Measurements from ENCODE around the gene RCAN2. TPM values are rescaled to one million over a fixed set of nuclear protein-coding genes. Genes with fewer than 3 reads are reported as not detected.
A peak's percentile ranks its signal among the peaks of the same experiment; 100 is the strongest.

RCAN2 gene
- 5.5 and 7.6 TPM in 2 replicates for total RNA-seq (2014; rRNA removed; shearing (Covaris generic); ENCODE audit: low replicate concordance)

GRCh38 chr6:46491201-46491627, at the start of gene RCAN2:
TSS of gene RCAN2 (minus strand) at chr6:46491449.
- peak; percentile 74 for DNase-seq
- H3K4me3 ChIP-seq, result peak within 1 kb of the TSS; percentile 60
- H3K36me3 ChIP-seq, result no peaks in the 10 kb centered on the region
- no peaks in the 10 kb centered on the region for H3K27me3 ChIP-seq
- H3K9me3 ChIP-seq, result no peaks in the 10 kb centered on the region

- Histone ChIP-seq H3K27me3 (no peaks in the 10 kb centered on the region), H3K36me3 (no peaks in the 10 kb centered on the region), H3K9me3 (peaks cover 3% of the 10 kb centered on the region; the same call in 1 of the 2 replicates), H3K4me3 (no peak overlapping the region)
- no peak for DNase-seq
Observed at GRCh38 chr6:46539866-46540265, 48.6 kb upstream of the RCAN2 start.

GRCh38 chr6:46538800-46539480, 47.7 kb upstream of the RCAN2 start:
- H3K36me3 ChIP-seq, result no peaks in the 10 kb centered on the region
- DNase-seq, result no peak
- H3K27me3 ChIP-seq, result no peaks in the 10 kb centered on the region
- H3K9me3 ChIP-seq, result no peaks in the 10 kb centered on the region; the same call in 1 of the 2 replicates
- H3K4me3 ChIP-seq, result no peak overlapping the region

GRCh38 chr6:46530896-46531295, 39.6 kb upstream of the RCAN2 start:
- Histone ChIP-seq H3K36me3 (no peaks in the 10 kb centered on the region), H3K4me3 (no peak overlapping the region), H3K9me3 (no peaks in the 10 kb centered on the region; the same call in 1 of the 2 replicates), H3K27me3 (no peaks in the 10 kb centered on the region)
- DNase-seq, result no peak

GRCh38 chr6:46528961-46529750, 37.9 kb upstream of the RCAN2 start:
- Histone ChIP-seq H3K9me3 (no peaks in the 10 kb centered on the region), H3K36me3 (no peaks in the 10 kb centered on the region), H3K4me3 (no peak overlapping the region), H3K27me3 (no peaks in the 10 kb centered on the region)
- no peak for DNase-seq

- Histone ChIP-seq H3K4me3 (no peak overlapping the region), H3K9me3 (no peaks in the 10 kb centered on the region), H3K36me3 (no peaks in the 10 kb centered on the region), H3K27me3 (no peaks in the 10 kb centered on the region)
- DNase-seq, result no peak
Observed at GRCh38 chr6:46526607-46527006, 35.4 kb upstream of the RCAN2 start.

GRCh38 chr6:46525583-46525982, 34.3 kb upstream of the RCAN2 start:
- no peaks in the 10 kb centered on the region for H3K9me3 ChIP-seq
- H3K36me3 ChIP-seq, result no peaks in the 10 kb centered on the region
- H3K4me3 ChIP-seq, result no peak overlapping the region
- no peak for DNase-seq
- no peaks in the 10 kb centered on the region for H3K27me3 ChIP-seq

GRCh38 chr6:46521464-46521971, 30.3 kb upstream of the RCAN2 start:
- no peak for DNase-seq
- H3K4me3 ChIP-seq, result no peak overlapping the region
- H3K27me3 ChIP-seq, result no peaks in the 10 kb centered on the region
- H3K9me3 ChIP-seq, result no peaks in the 10 kb centered on the region
- H3K36me3 ChIP-seq, result no peaks in the 10 kb centered on the region

- H3K36me3 ChIP-seq, result no peaks in the 10 kb centered on the region
- H3K4me3 ChIP-seq, result no peak overlapping the region
- H3K27me3 ChIP-seq, result no peaks in the 10 kb centered on the region
- H3K9me3 ChIP-seq, result no peaks in the 10 kb centered on the region
- no peak for DNase-seq
Observed at GRCh38 chr6:46517202-46517601, 26.0 kb upstream of the RCAN2 start.

GRCh38 chr6:46513533-46513932, 22.3 kb upstream of the RCAN2 start:
- Histone ChIP-seq H3K9me3 (no peaks in the 10 kb centered on the region), H3K4me3 (no peak overlapping the region), H3K36me3 (no peaks in the 10 kb centered on the region), H3K27me3 (no peaks in the 10 kb centered on the region)
- no peak for DNase-seq

- Histone ChIP-seq H3K36me3 (no peaks in the 10 kb centered on the region), H3K4me3 (no peak overlapping the region), H3K27me3 (no peaks in the 10 kb centered on the region), H3K9me3 (no peaks in the 10 kb centered on the region)
- no peak for DNase-seq
Observed at GRCh38 chr6:46511320-46511719, 20.1 kb upstream of the RCAN2 start.

GRCh38 chr6:46510651-46511050, 19.4 kb upstream of the RCAN2 start:
- Histone ChIP-seq H3K9me3 (no peaks in the 10 kb centered on the region), H3K27me3 (no peaks in the 10 kb centered on the region), H3K4me3 (no peak overlapping the region), H3K36me3 (no peaks in the 10 kb centered on the region)
- DNase-seq, result peak; percentile 68

GRCh38 chr6:46509981-46510510, 18.8 kb upstream of the RCAN2 start:
- Histone ChIP-seq H3K4me3 (no peak overlapping the region), H3K27me3 (no peaks in the 10 kb centered on the region), H3K36me3 (no peaks in the 10 kb centered on the region), H3K9me3 (no peaks in the 10 kb centered on the region)
- DNase-seq, result no peak

GRCh38 chr6:46509063-46509462, 17.8 kb upstream of the RCAN2 start:
- H3K27me3 ChIP-seq, result no peaks in the 10 kb centered on the region
- no peak overlapping the region for H3K4me3 ChIP-seq
- DNase-seq, result no peak
- no peaks in the 10 kb centered on the region for H3K9me3 ChIP-seq
- H3K36me3 ChIP-seq, result no peaks in the 10 kb centered on the region

GRCh38 chr6:46507426-46507825, 16.2 kb upstream of the RCAN2 start:
- Histone ChIP-seq H3K9me3 (no peaks in the 10 kb centered on the region), H3K27me3 (no peaks in the 10 kb centered on the region), H3K4me3 (no peak overlapping the region), H3K36me3 (no peaks in the 10 kb centered on the region)
- DNase-seq, result no peak

- H3K9me3 ChIP-seq, result no peaks in the 10 kb centered on the region
- no peaks in the 10 kb centered on the region for H3K36me3 ChIP-seq
- no peak for DNase-seq
- H3K4me3 ChIP-seq, result no peak overlapping the region
- H3K27me3 ChIP-seq, result no peaks in the 10 kb centered on the region
Observed at GRCh38 chr6:46505693-46506512, 14.7 kb upstream of the RCAN2 start.

- no peak for DNase-seq
- Histone ChIP-seq H3K9me3 (no peaks in the 10 kb centered on the region), H3K36me3 (no peaks in the 10 kb centered on the region), H3K4me3 (no peak overlapping the region), H3K27me3 (no peaks in the 10 kb centered on the region)
Observed at GRCh38 chr6:46504242-46504641, 13.0 kb upstream of the RCAN2 start.
